Endodermal cell (in vitro differentiated cells): Measurements from ENCODE around the gene ABCB11. TPM values are rescaled to one million over a fixed set of nuclear protein-coding genes. Genes with fewer than 3 reads are reported as not detected.
A peak's percentile ranks its signal among the peaks of the same experiment; 100 is the strongest.

ENCODE experiments used
- DNase-seq: peaks from one replicate; pipeline ENCODE4 v3.0.0-alpha.2; 2017
- H3K27ac ChIP-seq: 2 replicates; pipeline ENCODE4 v1.5.1; 2013; ENCODE audit warnings: mild to moderate bottlenecking, low read depth, low read length, moderate library complexity
- H3K27me3 ChIP-seq: 2 replicates; pipeline ENCODE4 v1.6.1; 2013; ENCODE audit warnings: mild to moderate bottlenecking, low read length, moderate library complexity; ENCODE audit not compliant: insufficient read depth, control insufficient read depth, poor library complexity, severe bottlenecking
- H3K36me3 ChIP-seq: 2 replicates; pipeline ENCODE4 v1.7.0; 2013; ENCODE audit warnings: mild to moderate bottlenecking, low read length, moderate library complexity; ENCODE audit not compliant: control insufficient read depth, insufficient read depth
- H3K4me1 ChIP-seq: one replicate; pipeline ENCODE4 v1.7.0; 2013; ENCODE audit warnings: low read length; ENCODE audit not compliant: control insufficient read depth, insufficient read depth
- H3K4me3 ChIP-seq: 2 replicates; pipeline ENCODE4 v1.5.1; 2013; ENCODE audit warnings: mild to moderate bottlenecking, low read length, moderate library complexity
- H3K9ac ChIP-seq: 2 replicates; pipeline ENCODE4 v1.6.1; 2013; ENCODE audit warnings: mild to moderate bottlenecking, low read length, moderate library complexity; ENCODE audit not compliant: poor library complexity, severe bottlenecking; ENCODE audit errors: extremely low read depth
- H3K9me3 ChIP-seq: 2 replicates; pipeline ENCODE4 v1.6.1; 2013; ENCODE audit warnings: mild to moderate bottlenecking, low read length, moderate library complexity; ENCODE audit not compliant: control insufficient read depth
- H3K27ac Mint-ChIP-seq: 2 replicates; pipeline ENCODE4 v1.8.0; 2020; ENCODE audit warnings: mixed read lengths
- H3K27me3 Mint-ChIP-seq: 2 replicates; pipeline ENCODE4 v1.8.0; 2021; ENCODE audit warnings: mild to moderate bottlenecking, mixed read lengths; ENCODE audit not compliant: insufficient read depth
- H3K36me3 Mint-ChIP-seq: 2 replicates; pipeline ENCODE4 v1.8.0; 2020; ENCODE audit warnings: low read depth, mixed read lengths
- H3K4me1 Mint-ChIP-seq: 2 replicates; pipeline ENCODE4 v1.8.0; 2020; ENCODE audit warnings: mixed read lengths
- H3K4me3 Mint-ChIP-seq: 2 replicates; pipeline ENCODE4 v1.8.0; 2020; ENCODE audit warnings: mild to moderate bottlenecking, moderate library complexity, mixed read lengths
- H3K9me3 Mint-ChIP-seq: 2 replicates; pipeline ENCODE4 v1.8.0; 2020; ENCODE audit warnings: mild to moderate bottlenecking, mixed read lengths
- CTCF ChIP-seq: fragments of 200-600 bp; sonication (generic); conservative IDR thresholded peaks from 2 replicates; pipeline ENCODE4 v1.5.0; 2021; ENCODE audit warnings: antibody characterized with exemption, mild to moderate bottlenecking
- WGBS, 2 experiments: methylation state at CpG; one replicate each; pipeline versions ENCODE4 v1.1.5 to v1.1.7; 2013; ENCODE audit warnings: missing lambda C conversion rate in 2 of 2, mixed read lengths in 1 of 2; ENCODE audit not compliant: insufficient coverage in 1 of 2, insufficient read length in 1 of 2; 5-methylcytosine and 5-hydroxymethylcytosine counted together
- total RNA-seq, 2 donors: library from RNA; stranded (reverse); fragmentation: NEBNext Ultra II Directional in 1 of 2; extraction: Animal tissue kit (Norgen Biotek cat#: 25700) in 1 of 2; gene quantifications; 2 replicates in 1 of 2; 3 replicates in 1 of 2; pipeline ENCODE4 v1.2.1, GENCODE V29; 2021

ABCB11 gene
- total RNA-seq, 2 donors from 2014 or later, result 0.04 TPM

- Histone ChIP-seq H3K27me3 (no peaks in the 10 kb centered on the region), H3K27ac (no peak overlapping the region), H3K36me3 (no peaks in the 10 kb centered on the region), H3K4me3 (no peak overlapping the region), H3K9ac (no peak overlapping the region), H3K4me1 (no peaks in the 10 kb centered on the region), H3K9me3 (peaks cover 29% of the 10 kb centered on the region)
- Mint-ChIP-seq H3K36me3 (peaks cover 8% of the 10 kb centered on the region), H3K27ac (no peak overlapping the region), H3K9me3 (peaks cover 30% of the 10 kb centered on the region), H3K27me3 (no peaks in the 10 kb centered on the region), H3K4me1 (peaks cover 17% of the 10 kb centered on the region), H3K4me3 (no peak overlapping the region)
- WGBS, 2 experiments, result 91 to 93% methylated on average over 4 of the region's 4 CpGs
- no peak for DNase-seq
- TF ChIP-seq CTCF, result no peak
Measured at GRCh38 chr2:169039702-169040101, 8.6 kb upstream of the ABCB11 start.

GRCh38 chr2:169038338-169038757, 7.2 kb upstream of the ABCB11 start:
- H3K9ac ChIP-seq, result no peak overlapping the region
- no peak for TF ChIP-seq CTCF
- peaks cover 16% of the 10 kb centered on the region for H3K9me3 ChIP-seq
- H3K27ac Mint-ChIP-seq, result peak overlapping the region; percentile 9
- no peaks in the 10 kb centered on the region for H3K27me3 ChIP-seq
- H3K36me3 Mint-ChIP-seq, result peaks cover 4% of the 10 kb centered on the region
- no peak for DNase-seq
- H3K27me3 Mint-ChIP-seq, result no peaks in the 10 kb centered on the region
- H3K4me1 Mint-ChIP-seq, result peaks cover 22% of the 10 kb centered on the region
- 98 to 100% methylated on average over 2 of the region's 2 CpGs for WGBS, 2 experiments
- H3K4me1 ChIP-seq, result no peaks in the 10 kb centered on the region
- H3K4me3 ChIP-seq, result no peak overlapping the region
- H3K36me3 ChIP-seq, result no peaks in the 10 kb centered on the region
- no peak overlapping the region for H3K27ac ChIP-seq
- peaks cover 18% of the 10 kb centered on the region for H3K9me3 Mint-ChIP-seq
- H3K4me3 Mint-ChIP-seq, result no peak overlapping the region

GRCh38 chr2:169036736-169037440, 5.8 kb upstream of the ABCB11 start:
- DNase-seq, result no peak
- no peak overlapping the region for H3K4me3 Mint-ChIP-seq

More at GRCh38 chr2:169036736-169037440, 5.8 kb upstream of the ABCB11 start:
- no peaks in the 10 kb centered on the region for H3K27me3 Mint-ChIP-seq
- peaks cover 3% of the 10 kb centered on the region for H3K9me3 Mint-ChIP-seq
- no peak for TF ChIP-seq CTCF
- Histone ChIP-seq H3K27ac (no peak overlapping the region), H3K9ac (no peak overlapping the region), H3K4me1 (no peaks in the 10 kb centered on the region), H3K36me3 (no peaks in the 10 kb centered on the region), H3K4me3 (no peak overlapping the region), H3K9me3 (peaks cover 1% of the 10 kb centered on the region), H3K27me3 (no peaks in the 10 kb centered on the region)
- H3K27ac Mint-ChIP-seq, result no peak overlapping the region
- no peaks in the 10 kb centered on the region for H3K36me3 Mint-ChIP-seq
- peaks cover 22% of the 10 kb centered on the region for H3K4me1 Mint-ChIP-seq
- 90 to 93% methylated on average over 3 to 4 of the region's 4 CpGs for WGBS, 2 experiments
